CD4-positive, alpha-beta T cell treated with Interferon alpha-2 for 1 hour (primary cell): ENCODE results near the gene RAI14.

Source experiments
- DNase-seq, 2 donors: peaks; one replicate each; pipeline ENCODE4 v3.0.0-alpha.2; 2020 to 2022

RAI14 gene

DNA sequence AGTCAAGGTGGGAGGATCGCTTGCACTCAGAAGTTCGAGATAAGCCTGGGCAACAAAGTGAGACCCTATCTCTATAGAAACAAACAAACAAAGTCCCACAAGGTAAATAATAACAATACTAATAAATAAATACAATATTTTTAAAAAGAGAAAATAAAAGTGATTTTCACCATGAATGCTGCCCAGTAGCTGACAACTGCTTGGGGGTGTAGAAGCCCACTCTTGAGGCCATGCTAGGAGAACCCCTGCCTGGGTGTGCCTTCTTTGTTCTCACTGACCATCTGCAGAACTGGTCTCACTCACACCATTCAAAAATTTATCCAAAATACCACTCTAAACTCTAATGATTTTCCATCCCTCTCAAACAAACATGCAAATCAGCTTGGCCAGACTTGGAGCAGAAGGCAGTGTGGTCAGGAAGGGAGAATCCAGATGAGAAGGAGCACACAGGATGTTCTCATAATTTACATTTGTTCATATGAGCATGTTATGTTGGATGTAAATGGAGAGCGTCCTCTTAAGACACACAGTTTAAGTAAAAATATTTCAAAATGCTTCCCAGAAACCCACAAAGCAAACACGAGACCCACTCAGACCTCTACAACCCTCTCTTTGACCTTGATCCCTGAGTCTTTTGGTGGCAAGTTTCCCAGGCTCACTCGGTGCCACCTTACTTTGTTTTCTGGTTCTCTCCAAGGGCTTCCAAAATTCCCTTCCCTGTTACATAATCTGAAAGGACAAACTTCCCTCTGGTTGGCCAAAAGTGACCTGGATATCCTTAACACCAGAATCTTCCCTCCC is 7.9 kb upstream of the RAI14 start:
- no peak for DNase-seq

DNA sequence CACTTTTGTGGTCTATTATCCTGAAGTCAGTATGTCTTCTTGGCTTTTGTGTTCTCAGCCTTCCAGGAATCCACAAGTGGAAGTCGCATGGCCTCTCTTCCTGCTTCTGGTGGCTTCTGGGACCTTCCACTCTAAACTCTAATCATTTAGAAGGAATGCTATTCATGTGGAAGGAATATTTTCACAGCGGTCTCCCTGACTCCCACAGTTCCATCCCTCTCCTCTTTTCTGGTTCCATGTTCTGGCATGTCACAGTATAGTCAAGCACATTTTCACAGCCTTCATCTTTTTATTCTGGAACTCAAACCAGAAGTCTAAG is 7.3 kb upstream of the RAI14 start:
- DNase-seq: no peak

DNA sequence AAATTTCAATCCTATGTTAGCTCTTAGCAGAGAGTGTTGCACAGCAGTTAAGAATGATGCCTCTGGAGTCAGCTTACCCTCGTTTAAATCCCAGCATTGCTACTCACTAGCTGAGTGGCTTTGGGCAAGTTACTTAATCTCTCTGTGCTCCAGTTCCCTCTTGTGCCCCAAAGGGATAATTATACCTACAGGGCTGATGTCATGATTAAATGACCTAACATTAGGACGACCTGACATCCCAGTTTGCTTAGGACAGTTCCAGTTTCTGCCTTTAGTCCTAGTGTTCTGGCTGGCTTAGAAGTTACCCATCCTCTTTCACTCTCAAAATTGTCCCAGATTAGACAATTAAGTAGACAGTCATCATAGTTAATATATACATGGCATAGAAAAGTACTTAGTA is 4.3 kb upstream of the RAI14 start:
- DNase-seq: no peak

DNA sequence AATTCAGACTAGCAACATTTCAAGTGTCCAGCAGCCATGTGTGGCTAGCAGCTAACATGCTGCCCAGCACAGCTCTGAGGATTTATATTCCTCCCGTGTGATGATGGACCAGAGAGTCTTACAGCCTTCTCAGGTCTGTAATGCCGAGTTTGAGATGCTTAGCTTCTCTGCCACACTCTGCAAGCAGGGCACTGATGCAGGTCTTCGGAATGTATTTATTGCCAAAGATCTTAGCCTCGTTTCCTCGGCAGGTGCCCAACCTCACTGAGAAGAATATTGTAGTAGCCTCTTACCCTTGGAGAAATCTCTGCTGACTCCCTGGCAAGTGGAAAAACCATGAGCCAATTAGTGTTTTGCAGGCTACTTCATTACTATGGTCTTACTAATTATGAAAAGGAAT is 3.7 kb upstream of the RAI14 start:
- DNase-seq: no peak

DNA sequence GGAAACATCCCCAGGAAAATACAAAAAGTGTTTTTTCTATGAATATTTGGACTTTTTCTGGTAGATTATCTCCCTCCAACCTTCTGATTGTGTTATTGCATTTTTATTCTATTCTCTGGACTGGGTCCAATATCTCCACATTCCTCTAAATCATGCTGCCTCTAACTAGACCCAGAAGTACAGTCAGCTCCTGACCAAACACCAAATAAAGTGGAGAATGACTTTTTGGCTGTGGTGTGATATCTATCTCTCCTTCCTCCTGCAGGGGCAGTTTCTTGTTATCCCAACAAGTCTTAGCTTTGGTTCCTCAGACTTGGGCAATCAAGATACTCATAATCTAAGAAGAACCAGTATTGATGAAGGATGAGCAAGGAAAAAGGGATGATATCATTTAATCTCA is 3.2 kb upstream of the RAI14 start:
- DNase-seq: no peak

DNA sequence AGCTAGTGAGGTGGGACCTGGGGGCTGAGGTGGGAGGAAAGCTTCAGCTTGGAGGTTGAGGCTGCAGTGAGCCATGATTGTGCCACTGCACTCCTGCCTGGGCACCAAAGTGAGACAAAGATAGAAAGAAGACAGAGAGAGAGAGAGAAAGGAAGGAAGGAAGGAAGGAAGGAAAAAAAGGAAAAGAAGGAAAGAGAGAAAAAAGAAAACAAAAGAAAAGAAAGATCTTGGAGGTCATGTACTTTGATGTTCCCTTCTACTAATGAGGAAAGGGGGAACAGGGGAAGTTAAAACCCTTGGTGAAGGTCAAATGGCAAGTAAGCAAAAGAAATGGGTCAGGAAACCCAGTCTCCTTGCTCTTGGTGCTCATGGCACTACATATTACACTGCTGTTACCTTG is 2.4 kb upstream of the RAI14 start:
- no peak for DNase-seq

DNA sequence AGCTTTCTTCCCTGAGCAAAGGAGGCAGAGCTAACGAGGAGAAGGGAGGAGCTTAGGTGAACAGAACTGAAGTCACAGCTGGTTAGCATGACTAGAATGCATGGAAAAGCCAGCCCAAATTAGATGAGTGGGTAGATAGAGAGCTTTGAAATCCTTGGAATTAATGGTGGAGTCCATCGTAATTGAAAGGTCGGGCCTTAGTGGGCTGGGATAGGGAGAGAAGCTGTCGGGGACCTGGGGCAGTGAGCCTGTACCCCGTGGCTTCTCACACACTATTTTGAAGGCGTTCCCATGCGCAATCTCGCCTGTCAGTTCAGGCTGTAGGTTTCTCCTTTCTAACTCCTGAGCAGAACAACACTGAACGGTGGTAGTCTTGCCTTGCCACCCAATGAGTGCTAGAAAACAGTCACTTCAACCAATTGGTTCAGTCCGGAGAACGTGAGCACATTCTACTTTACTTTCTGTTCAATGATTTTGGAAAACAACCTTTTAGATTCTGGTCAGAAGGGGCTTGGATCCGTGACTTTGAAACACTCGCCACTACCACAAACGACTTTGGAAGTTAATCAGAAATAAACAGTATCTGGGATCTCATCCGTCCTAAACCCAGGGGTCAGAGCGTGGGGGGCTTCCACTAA is 655 bp upstream of the RAI14 start:
- peak in 1 of 2 donors; percentile 40 for DNase-seq

DNA sequence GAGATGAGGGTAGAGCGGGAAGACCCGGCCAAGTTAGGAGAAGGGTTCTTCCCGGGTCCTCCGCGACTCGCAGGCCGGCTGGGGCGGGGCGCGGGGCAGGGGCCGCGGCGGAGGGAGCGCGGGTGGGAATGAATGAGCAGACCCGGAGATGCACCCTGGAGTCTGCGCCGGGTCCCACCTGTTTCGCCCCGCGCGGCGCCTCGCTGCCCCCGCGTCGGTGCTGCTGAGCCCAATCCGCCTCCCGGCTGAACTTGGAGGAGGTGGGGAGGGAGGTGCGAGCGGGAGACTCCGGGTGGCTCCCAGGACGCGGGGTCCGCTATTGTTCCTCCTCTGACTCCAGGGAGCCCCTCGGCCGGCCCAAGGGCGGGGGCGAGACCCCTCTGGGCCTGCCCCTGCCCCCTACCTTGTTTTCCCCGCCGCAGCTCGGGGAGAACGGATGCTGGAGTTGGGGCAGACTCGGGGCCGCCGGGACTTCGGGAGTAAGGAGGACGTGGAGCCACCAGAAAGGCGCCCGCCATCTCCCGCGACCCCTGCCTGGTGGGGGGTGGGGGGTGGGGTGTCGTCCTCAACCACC is 659 bp downstream of the RAI14 start:
- no peak for DNase-seq

DNA sequence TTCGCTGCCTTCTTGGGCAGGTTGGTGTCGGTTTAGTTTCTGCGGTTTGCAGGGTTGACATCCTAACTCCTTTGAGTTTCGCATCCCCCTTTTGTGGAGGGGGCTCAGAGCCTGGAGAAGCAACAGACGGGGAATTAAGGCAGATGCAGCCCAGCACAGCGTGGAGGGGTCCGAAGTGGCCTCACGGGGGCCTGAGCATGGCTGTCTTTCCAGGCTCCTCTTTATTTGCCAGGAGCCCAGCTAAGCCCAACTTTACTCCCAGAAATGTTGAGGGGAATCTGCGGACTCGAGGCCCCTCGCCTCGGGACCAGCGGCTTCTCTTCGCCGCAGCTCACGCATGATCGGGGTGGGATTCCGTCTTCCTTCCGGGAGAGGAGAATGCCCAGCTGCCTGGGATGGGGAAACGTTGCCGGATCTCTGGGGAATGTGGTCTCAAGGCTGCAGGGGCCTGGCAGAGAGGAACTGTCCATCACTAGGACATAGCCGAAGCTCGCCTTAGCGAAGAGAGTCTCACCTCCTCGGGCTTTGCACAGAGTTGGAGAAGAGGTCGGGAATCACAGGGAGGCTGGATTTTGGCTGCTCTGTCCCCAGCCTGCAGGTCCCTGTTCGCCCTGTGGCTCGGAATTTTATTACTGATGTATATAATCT is 1.3 kb downstream of the RAI14 start:
- no peak for DNase-seq

DNA sequence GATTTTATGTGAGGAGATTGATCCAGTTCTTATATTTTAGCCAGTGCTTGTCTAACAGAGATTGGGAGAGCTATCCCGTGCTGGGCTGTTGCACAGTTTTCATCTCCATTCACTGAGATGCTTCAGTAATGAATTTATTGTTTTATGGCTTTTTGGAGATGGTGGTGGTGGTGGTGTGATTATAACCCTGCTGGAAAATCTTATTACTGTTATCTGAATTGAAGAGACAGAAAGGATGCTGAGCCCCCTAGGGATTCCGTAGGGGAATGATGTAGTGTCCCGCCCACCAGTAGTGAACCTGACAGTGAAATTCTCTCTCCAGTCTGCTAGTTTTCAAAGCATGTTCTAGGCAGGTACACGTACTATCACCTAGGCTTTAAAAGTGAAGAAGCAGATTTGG is 1.9 kb downstream of the RAI14 start:
- DNase-seq: no peak

DNA sequence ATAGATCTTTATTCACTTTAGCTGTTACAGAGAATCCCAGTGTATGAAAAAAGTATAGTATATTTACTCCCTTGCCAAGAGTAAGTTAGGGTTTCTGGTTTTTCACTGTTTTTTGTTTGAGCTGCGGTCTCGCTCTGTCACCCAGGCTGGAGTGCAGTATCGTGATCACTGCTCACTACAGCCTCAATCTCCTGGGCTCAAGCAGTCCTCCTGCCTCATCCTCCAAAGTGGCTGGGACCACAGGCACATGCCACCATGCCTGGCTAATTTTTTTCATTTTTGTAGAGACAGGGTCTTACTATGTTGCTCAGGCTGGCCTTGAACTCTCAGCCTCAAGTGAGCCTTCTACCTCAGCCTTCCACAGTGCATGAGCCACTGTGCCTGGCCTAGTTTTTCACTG is 3.0 kb downstream of the RAI14 start:
- no peak for DNase-seq

DNA sequence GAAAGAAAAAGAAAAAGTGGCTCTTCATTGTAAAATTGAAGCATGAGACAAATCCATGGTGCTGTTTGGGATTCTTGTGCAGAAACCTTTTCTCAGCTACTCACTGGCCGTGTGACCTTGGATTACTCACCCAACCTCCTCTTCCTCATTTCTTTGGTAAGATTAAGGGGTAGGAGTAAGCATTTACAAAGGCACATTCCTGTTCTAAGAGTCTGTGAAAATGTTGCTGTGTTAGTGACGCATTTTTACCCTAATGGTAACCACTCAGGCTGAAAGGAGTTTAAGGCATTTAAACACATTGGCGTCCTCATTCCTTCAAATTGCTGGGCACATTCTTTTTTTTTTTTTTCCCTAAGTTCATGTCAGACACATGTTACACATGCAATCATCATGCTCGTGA is 4.3 kb downstream of the RAI14 start:
- DNase-seq: no peak

DNA sequence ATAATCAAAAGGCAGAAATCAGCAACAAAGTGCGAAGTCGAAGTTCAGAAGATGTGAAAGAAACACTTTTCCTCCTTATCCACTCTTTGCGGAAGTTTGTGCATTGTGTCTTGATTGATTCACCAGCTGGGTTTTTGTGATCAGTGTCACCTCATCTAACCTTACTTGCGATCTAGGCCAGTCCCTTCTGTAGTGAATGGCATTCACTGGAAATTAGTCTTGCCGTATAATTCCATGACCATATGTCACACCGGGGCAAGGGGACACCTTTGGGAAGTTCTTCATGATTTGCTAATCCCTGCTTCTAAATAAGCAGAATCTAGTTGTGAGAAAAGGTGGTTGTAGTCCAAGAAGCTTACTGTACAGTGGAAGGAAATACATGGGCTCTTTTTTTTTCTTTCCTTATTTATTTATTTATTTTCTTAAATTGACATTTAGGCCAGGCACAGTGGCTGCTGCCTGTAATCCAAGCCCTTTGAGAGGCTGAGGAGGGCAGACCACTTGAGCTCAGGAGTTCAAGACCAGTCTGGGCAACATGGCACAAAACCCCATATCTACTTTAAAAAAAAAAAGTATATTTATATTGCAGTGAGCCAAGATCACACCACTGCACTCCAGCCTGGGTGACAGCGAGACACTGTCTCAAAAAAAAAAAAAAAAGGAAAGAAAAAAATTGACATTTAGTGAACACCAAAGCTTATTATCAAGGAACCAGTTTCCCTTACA is 7.8 kb downstream of the RAI14 start:
- DNase-seq: no peak

DNA sequence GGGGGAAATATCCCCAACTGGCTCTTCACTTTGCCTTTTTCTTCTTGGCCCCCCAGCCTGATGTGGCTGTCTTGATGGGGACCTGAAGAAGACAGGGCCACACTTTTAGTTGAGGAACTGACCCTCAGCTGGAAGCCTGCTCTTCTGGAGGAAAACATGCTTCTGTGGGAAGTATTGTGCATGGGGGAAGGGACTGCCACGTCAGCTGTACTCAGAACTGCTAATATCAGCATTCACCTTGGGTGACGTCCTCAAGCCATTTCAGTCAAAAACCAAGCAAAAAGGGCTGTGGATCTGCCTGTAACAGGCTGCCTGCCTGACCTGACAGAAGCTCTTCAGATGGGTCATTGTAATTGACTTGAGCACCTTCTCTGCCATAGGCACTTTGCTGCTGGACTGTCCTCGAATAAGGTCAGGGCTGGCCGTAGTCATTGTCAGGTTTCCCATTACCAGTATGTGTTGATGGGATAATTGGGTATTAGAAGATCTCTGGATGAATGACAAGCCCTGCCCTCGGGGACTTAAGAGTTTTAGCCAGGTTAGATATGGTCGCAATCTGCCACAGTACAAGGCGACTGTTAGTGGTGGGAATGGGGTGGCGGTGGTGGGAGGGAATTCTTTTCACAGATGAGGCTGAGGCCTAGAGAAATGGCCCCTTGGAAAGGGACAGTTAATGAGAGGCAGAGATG is 10.4 kb downstream of the RAI14 start:
- DNase-seq: no peak

DNA sequence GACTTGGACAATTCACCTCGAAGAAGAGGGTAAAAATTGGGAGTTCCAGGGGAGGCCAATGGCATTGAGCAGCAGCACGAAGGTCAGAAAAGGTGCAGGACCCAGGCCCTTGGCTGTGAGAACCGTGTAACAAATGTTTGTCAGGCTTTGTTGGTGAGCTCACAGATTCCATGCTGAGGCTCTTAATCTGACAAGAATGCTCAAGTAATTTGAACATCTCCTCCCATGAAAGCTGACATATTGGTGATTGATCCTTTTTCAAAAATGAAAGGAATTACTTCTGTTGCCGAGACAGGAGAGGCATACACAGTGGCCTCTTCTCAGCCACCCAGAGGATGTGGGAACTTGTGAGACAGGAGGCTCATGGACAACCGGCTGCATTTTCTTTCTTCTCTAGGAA is 11.6 kb downstream of the RAI14 start:
- DNase-seq: no peak

DNA sequence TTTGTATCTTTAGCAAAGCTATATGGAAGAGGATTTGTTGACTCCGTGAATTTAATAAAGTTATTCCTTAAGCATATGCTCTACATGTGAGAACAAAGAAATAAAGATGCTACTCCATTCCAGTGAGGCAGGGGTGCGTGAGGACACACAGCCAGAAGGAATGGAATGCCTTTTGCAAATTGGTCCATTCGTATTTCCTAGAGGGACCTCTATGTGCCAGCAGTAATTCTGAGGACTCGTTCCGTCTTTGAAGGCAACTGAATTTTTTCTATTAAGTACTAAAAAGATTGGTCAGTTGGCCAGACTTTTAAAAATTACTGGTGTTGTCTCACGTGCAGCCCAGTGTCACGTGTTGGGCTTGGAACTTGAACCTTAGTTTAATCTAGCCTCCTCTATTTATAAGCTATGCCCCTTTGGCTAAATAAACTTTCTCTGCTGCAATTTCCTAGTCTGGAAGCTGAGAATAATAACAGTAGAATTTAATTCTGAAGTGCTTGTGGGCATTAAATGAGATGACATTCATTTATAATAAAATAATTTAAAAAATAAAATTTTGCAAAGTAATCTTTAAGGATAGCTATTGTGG is 13.9 kb downstream of the RAI14 start:
- DNase-seq: no peak

DNA sequence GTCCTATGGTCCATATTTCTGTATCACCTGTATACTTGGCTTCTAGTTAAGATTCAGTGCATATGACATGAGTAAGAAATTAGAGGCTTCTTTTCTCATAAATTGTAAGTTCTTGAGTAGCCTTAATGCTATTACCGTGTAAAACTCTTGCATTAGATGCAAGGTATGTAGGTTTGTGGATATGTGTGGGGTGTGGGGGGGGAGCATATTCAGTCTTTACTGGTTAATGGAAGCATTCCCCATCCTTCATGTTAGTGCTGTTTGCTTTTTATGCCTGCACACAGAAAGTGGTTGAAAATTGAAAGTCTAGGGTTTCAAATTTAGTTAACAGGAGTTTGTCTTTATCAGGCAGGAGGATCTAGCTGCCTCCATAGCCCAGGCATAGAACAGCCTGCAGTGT is 16.1 kb downstream of the RAI14 start:
- DNase-seq: no peak

DNA sequence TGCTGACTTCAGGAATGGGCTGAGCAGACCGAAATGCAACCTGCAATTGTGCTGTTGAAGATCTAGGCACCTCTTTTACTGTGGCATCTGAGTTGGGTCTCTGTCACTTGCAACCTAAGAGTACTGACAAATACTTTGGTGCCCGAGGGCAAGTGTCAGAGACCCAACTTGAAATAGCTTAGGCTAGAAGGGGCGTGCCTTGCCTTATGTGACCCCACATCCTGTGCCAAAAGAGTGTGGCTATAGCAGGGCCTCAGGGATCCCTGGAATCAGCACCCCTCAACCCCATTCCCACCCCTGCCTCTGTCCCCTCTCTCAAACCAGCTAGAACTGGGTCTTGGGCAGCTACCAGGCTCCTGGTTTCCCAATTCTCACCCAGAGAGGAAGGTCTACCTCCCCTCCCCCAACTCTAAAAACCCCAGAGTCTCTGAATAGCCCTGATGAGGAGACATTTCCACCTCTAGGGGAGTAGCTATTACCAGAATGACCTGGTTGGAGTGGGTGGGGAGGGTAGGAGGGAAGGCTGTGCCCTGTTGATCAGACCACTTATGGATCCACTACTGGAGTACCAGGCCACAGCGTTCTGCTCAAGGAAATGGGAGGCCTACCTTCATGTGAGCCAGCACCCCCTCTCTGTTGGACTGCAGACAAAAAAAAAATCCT is 17.5 kb downstream of the RAI14 start:
- no peak for DNase-seq

DNA sequence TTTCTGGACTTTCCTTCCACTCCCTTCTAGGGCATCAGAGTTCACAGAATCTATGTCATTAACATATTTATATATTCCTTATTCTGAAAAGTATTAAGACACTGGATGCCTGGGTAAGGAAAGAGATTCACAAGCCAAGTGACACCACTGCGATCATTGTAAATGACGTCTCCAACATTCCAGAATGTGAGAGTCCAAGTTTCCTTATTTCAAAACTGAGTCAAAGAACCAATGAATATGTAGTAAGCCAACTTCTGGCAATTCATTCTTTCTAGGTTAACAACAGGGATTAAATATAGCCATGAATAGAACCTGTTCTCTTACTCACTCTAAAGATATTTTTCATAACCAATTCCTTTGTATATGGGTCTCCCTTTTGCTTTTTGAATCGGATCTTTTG is 18.1 kb downstream of the RAI14 start:
- DNase-seq: no peak

DNA sequence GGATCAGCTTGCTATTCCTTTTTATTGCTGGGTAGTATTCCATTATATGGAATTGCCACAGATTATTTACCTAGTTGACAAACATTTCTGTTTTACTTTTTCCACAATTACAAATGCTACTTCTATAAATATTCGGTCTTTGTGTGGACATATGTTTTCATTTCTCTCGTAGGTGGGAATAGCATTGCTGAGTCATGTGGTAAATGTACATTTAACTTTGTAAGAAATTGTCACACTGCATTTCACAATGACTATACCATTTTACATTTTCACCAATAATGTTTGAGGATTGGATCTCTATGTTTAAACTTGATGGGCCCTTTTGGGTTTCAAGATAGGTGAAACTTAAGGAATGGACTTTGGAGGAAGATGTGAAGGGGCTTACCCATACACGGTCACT is 19.7 kb downstream of the RAI14 start:
- no peak for DNase-seq

DNA sequence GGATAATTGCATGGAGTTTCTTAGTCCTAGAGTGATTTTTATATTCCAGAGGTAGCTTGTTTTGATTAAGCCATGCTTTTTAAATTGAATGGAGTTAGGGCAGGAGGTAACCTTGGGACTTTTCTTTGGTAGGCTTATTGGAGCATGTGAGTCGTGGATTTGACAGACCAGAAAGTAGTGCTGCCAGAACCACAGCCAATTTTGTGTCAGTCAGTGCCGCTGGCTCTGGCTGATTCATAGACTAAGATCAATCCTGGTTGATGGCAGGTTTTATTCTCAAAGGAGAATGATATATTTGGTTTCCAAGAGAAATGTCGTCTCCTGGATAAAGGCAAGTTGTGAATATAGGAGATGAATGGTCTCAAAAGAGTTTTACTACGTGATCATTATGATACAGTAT is 20.3 kb downstream of the RAI14 start:
- DNase-seq: no peak

DNA sequence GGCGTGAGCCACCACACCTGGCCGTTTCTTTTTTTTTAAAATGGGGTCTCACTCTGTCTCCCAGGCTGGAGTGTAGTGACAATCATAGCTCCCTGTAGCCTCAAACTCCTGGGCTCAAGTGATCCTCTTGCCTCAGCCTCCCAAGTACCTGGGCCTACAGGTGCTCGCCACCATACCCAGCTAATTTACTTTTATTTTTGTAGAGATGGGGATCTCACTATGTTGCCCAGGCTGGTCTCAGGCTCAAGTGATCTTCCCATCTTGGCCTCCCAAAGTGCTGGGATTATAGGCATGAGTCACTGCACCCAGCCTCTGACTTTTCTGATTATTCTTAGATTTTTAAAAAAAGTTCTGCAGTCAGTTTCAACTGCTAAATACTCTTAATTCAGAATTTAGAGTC is 21.3 kb downstream of the RAI14 start:
- DNase-seq: no peak
